Heart right ventricle (tissue), 16 donors: Measurements from ENCODE around the gene PRKRIP1. TPM values are rescaled to one million over a fixed set of nuclear protein-coding genes. Genes with fewer than 3 reads are reported as not detected.

Source experiments
- ATAC-seq, 8 donors: fragments of 200-7000 bp; cut with Tn5 transposase; one replicate each; pipeline ENCODE4 v1.9.1; 2020; ENCODE audit warnings: mild to moderate bottlenecking in 8 of 8, moderate library complexity in 8 of 8, moderate number of reproducible peaks in 1 of 8
- DNase-seq, 2 donors: peaks; one replicate each; pipeline ENCODE4 v3.0.0-alpha.2; 2020
- H3K27ac ChIP-seq, 10 donors: fragments of 200-600 bp; sonication (generic) in 2 of 10; one replicate each; pipeline versions ENCODE4 v1.5.0 to v1.8.0; 2020 to 2022; ENCODE audit warnings: mild to moderate bottlenecking in 3 of 10
- H3K27me3 ChIP-seq, 7 donors: fragments of 200-600 bp; one replicate each; pipeline ENCODE4 v1.8.0; 2021 to 2022; ENCODE audit warnings: mild to moderate bottlenecking in 2 of 7
- H3K36me3 ChIP-seq, 9 donors: fragments of 200-600 bp; sonication (generic) in 1 of 9; one replicate each; pipeline versions ENCODE4 v1.5.0 to v1.8.0; 2020 to 2022; ENCODE audit warnings: mild to moderate bottlenecking in 2 of 9
- H3K4me1 ChIP-seq, 9 donors: fragments of 200-600 bp; sonication (generic) in 1 of 9; one replicate each; pipeline versions ENCODE4 v1.5.0 to v1.8.0; 2020 to 2022; ENCODE audit warnings: mild to moderate bottlenecking in 4 of 9
- H3K4me3 ChIP-seq, 10 donors: fragments of 200-600 bp; sonication (generic) in 2 of 10; one replicate each; pipeline versions ENCODE4 v1.5.0 to v1.8.0; 2020 to 2022; ENCODE audit warnings: mild to moderate bottlenecking in 7 of 10, moderate library complexity in 2 of 10
- H3K9me3 ChIP-seq, 11 donors: fragments of 200-600 bp in 10 of 11; sonication (generic) in 2 of 11; one replicate each; pipeline versions ENCODE4 v1.5.0 to v1.8.0; 2013 to 2022; ENCODE audit warnings: mild to moderate bottlenecking in 2 of 11, control low read depth in 1 of 11, moderate library complexity in 1 of 11
- CTCF ChIP-seq, 9 donors: fragments of 200-600 bp; sonication (generic) in 2 of 9; IDR thresholded peaks; one replicate each; pipeline versions ENCODE4 v1.5.0 to v1.8.0; 2021 to 2022; ENCODE audit warnings: antibody characterized with exemption in 9 of 9, mild to moderate bottlenecking in 5 of 9, moderate library complexity in 1 of 9
- WGBS, 2 donors: extraction: QIAGEN DNeasy Blood & Tissue Kit; methylation state at CpG; one replicate each; pipeline ENCODE4 v1.1.7; 2013; ENCODE audit warnings: inconsistent platforms in 1 of 2; 5-methylcytosine and 5-hydroxymethylcytosine counted together
- intact Hi-C, 10 donors: fragments of 100-400 bp; cut with DNase I; formaldehyde crosslinking; loops; one replicate each; pipeline versions ENCODE4 v1.11.1 to v1.14.2; 2022
- polyA plus RNA-seq, 2 donors: library from polyadenylated mRNA; stranded (reverse); fragments of 200-250 nt; gene quantifications; one replicate each; pipeline ENCODE4 v1.2.3, GENCODE V29; 2013
- total RNA-seq, 10 donors: library from RNA; stranded (reverse); fragmentation: NEBNext Ultra II Directional in 3 of 10; extraction: Animal tissue kit (Norgen Biotek cat#: 25700) in 3 of 10; gene quantifications; one replicate each; pipeline versions ENCODE4 v1.2.1 to v1.2.4, GENCODE V29; 2021 to 2023
- donor health status: Arrhythmogenic right ventricular cardiomyopathy.
- donor health status: ischemic (EF 13 %, LVEDD 7.1; RV severe dilation, severe dysfunction).
- donor health status: healthy with polysubstance abuse.
- donor health status: DM: no; HTN: yes; CAD: no.
- donor health status: DM: no; HTN: no; CAD: no.
- donor health status: ischemic (EF 25% LVEDD 6.9; RV normal size, moderate dysfunction).
- donor health status: ischemic (EF 25% LVEDD 5.7; RV mildly dilated, moderate dysfunction).
- donor health status: healthy.
- donor health status: DM: yes; HTN: yes; CAD: no.
- donor health status: Ischemic cardiomyopathy.
- donor health status: ischemic (EF 35%, LVEDD 5.7; RV mildly dilated, moderate dysfunction).
- donor health status: nonischemic (EF 11% LVEDD 7.7; RV severe dilation, severe dysfunction).
- donor health status: DM: yes; HTN: yes; CAD: no.
- donor health status: PGD.
- donor health status: ischemic (EF 29% LVEDD 5.4; RV normal size, mild dysfunction).
- donor health status: nonischemic (EF 23%, LVEDD 6.1; RV moderate dilation, normal function).

The PRKRIP1 gene
- total and polyA plus RNA-seq, 12 donors = 7.1 to 28.2 (median 11.3) TPM

- H3K27me3 ChIP-seq = no peaks in the 10 kb centered on the region
- 64 to 68% methylated on average over 10 to 12 of the region's 12 CpGs for WGBS, 2 donors
- H3K36me3 ChIP-seq = peaks cover 0 to 55% (median 0%) of the 10 kb centered on the region in 9 donors
- TF ChIP-seq CTCF (IDR thresholded peaks at IDR 0.05) = peak; percentile 82 to 96 (median 93)
- no peaks in the 10 kb centered on the region for H3K9me3 ChIP-seq
- H3K27ac ChIP-seq = no peak overlapping the region
- DNase-seq = peak; percentile 78 to 81
- no peak overlapping the region for H3K4me3 ChIP-seq
- ATAC-seq = peak; percentile 74 to 84 (median 82)
- intact Hi-C loops = loop anchor here (1.0 to 10.0 kb wide), 10 partner anchors 104 to 849 kb away; partner anchors contain the start of gene SH2B2 (in 1 of the 10)
- peaks cover 0 to 8% (median 6%) of the 10 kb centered on the region in 9 donors for H3K4me1 ChIP-seq
Observed at GRCh38 chr7:102390697-102391484, 5.3 kb upstream of the PRKRIP1 start.

- no peaks in the 10 kb centered on the region for H3K9me3 ChIP-seq
- no peaks in the 10 kb centered on the region for H3K27me3 ChIP-seq
- intact Hi-C loops = loop anchor here in 3 of 10 donors (5.0 to 10.0 kb wide), 3 partner anchors 110 to 850 kb away; no protein-coding TSS in a partner anchor
- H3K4me1 ChIP-seq = peaks cover 0 to 16% (median 11%) of the 10 kb centered on the region in 9 donors
- no peak for DNase-seq
- H3K27ac ChIP-seq = no peak overlapping the region
- H3K36me3 ChIP-seq = peaks cover 0 to 41% (median 0%) of the 10 kb centered on the region in 9 donors
- WGBS, 2 donors = 89 to 100% methylated on average over 1 of the region's 1 CpG
- ATAC-seq = no peak
- TF ChIP-seq CTCF (IDR thresholded peaks at IDR 0.05) = no peak
- no peak overlapping the region for H3K4me3 ChIP-seq
Observed at GRCh38 chr7:102392330-102392729, 3.8 kb upstream of the PRKRIP1 start.

GRCh38 chr7:102393467-102393866, 2.7 kb upstream of the PRKRIP1 start:
- no peak for TF ChIP-seq CTCF (IDR thresholded peaks at IDR 0.05)
- H3K36me3 ChIP-seq = peaks cover 0 to 41% (median 0%) of the 10 kb centered on the region in 9 donors
- no peak overlapping the region for H3K4me3 ChIP-seq
- no peaks in the 10 kb centered on the region for H3K9me3 ChIP-seq
- H3K27ac ChIP-seq = no peak overlapping the region
- DNase-seq (no peak), ATAC-seq (no peak)
- no peaks in the 10 kb centered on the region for H3K27me3 ChIP-seq
- intact Hi-C loops = loop anchor here in 3 of 10 donors (5.0 to 10.0 kb wide), 3 partner anchors 111 to 851 kb away; no protein-coding TSS in a partner anchor
- WGBS, 2 donors = 88 to 91% methylated on average over 9 of the region's 9 CpGs
- peaks cover 0 to 18% (median 14%) of the 10 kb centered on the region in 9 donors for H3K4me1 ChIP-seq

GRCh38 chr7:102395592-102395872, 631 bp upstream of the PRKRIP1 start:
- Histone ChIP-seq H3K36me3 (peaks cover 0 to 52% (median 14%) of the 10 kb centered on the region in 9 donors), H3K4me3 (peak overlapping the region; percentile 76 to 99 (median 96)), H3K9me3 (no peaks in the 10 kb centered on the region), H3K27me3 (no peaks in the 10 kb centered on the region), H3K27ac (peak overlapping the region; percentile 43 to 94 (median 87)), H3K4me1 (peaks cover 0 to 17% (median 14%) of the 10 kb centered on the region in 9 donors)
- DNase-seq (no peak), ATAC-seq (peak in 3 of 8 donors; percentile 2 to 4 (median 4))
- 14 to 18% methylated on average over 9 of the region's 9 CpGs for WGBS, 2 donors
- intact Hi-C loops = loop anchor here in 1 of 10 donors (10.0 kb wide), 1 partner anchor 851 kb away; no protein-coding TSS in a partner anchor
- no peak for TF ChIP-seq CTCF (IDR thresholded peaks at IDR 0.05)
